Lower leg skin (tissue), 3 donors: Measurements from ENCODE around the gene PNPLA2.

Source experiments
- CTCF ChIP-seq, 3 donors: fragments of 450-650 bp; IDR thresholded peaks; one replicate each; pipeline ENCODE4 v1.5.1; 2016; ENCODE audit warnings: antibody characterized with exemption in 3 of 3, mild to moderate bottlenecking in 3 of 3, moderate library complexity in 2 of 3
- POLR2A ChIP-seq, 2 donors: fragments of 450-650 bp; IDR thresholded peaks; one replicate each; pipeline ENCODE4 v1.6.1; 2016 to 2017; ENCODE audit warnings: antibody characterized with exemption in 2 of 2, mild to moderate bottlenecking in 1 of 2, moderate library complexity in 1 of 2

- TF ChIP-seq POLR2A (IDR thresholded peaks at IDR 0.05) (no peak), CTCF (IDR thresholded peaks at IDR 0.05) (no peak)
These were observed 32.3 kb upstream of the PNPLA2 start for GRCh38 chr11:786235-787083.
